HepG2 (cell line): ENCODE data around the gene U2AF1L4. TPM values are rescaled to one million over a fixed set of nuclear protein-coding genes. Genes with fewer than 3 reads are reported as not detected.

Source experiments
- CENPX ChIP-seq: sonication (generic); formaldehyde crosslinking; IDR thresholded peaks from 2 replicates; pipeline ENCODE4 v1.9.0; 2021; ENCODE audit warnings: mild to moderate bottlenecking, missing genetic modification reagents, moderate library complexity
- CHD4 ChIP-seq: fragments of 200-600 bp; sonication (generic); IDR thresholded peaks from 2 replicates; pipeline ENCODE4 v1.7.0; 2017; ENCODE audit warnings: mild to moderate bottlenecking, low read length, borderline replicate concordance
- CSRNP1 ChIP-seq: sonication (generic); formaldehyde crosslinking; IDR thresholded peaks from 2 replicates; pipeline ENCODE4 v1.8.1; 2023; ENCODE audit warnings: mild to moderate bottlenecking, missing genetic modification reagents
- DRAP1 ChIP-seq: IDR thresholded peaks from 2 replicates; pipeline ENCODE4 v1.6.1; 2016; ENCODE audit warnings: missing genetic modification reagents, missing compliant biosample characterization
- ETV6 ChIP-seq: sonication (generic); formaldehyde crosslinking; conservative IDR thresholded peaks from 2 replicates; pipeline ENCODE4 v1.4.0; 2020; ENCODE audit warnings: missing genetic modification reagents
- GMEB2 ChIP-seq: IDR thresholded peaks from 2 replicates; pipeline ENCODE4 v1.6.1; 2016; ENCODE audit warnings: missing biosample characterization, missing genetic modification reagents, low read depth
- HMGA1 ChIP-seq: sonication (generic); formaldehyde crosslinking; conservative IDR thresholded peaks from 2 replicates; pipeline ENCODE4 v1.4.0; 2020; ENCODE audit warnings: missing genetic modification reagents
- IKZF5 ChIP-seq: IDR thresholded peaks from 2 replicates; pipeline ENCODE4 v1.6.1; 2018; ENCODE audit warnings: missing genetic modification reagents, mild to moderate bottlenecking, missing compliant biosample characterization
- KDM3A ChIP-seq: IDR thresholded peaks from 2 replicates; pipeline ENCODE4 v1.6.1; 2018; ENCODE audit warnings: low read depth, missing compliant biosample characterization
- MED8 ChIP-seq: sonication (generic); formaldehyde crosslinking; IDR thresholded peaks from 2 replicates; pipeline ENCODE4 v1.8.1; 2023; ENCODE audit warnings: mild to moderate bottlenecking, missing genetic modification reagents; ENCODE audit not compliant: insufficient replicate concordance
- NCOA2 ChIP-seq: sonication (generic); formaldehyde crosslinking; IDR thresholded peaks from 2 replicates; pipeline ENCODE4 v1.8.0; 2022; ENCODE audit warnings: inconsistent platforms
- NR1H2 ChIP-seq: sonication (generic); formaldehyde crosslinking; IDR thresholded peaks from 2 replicates; pipeline ENCODE4 v1.8.1; 2022; ENCODE audit warnings: low read depth, missing genetic modification reagents, borderline replicate concordance
- RCOR2 ChIP-seq: IDR thresholded peaks from 2 replicates; pipeline ENCODE4 v1.6.1; 2016; ENCODE audit warnings: missing biosample characterization, missing genetic modification reagents
- TGIF2 ChIP-seq: IDR thresholded peaks from 2 replicates; pipeline ENCODE4 v1.6.1; 2016; ENCODE audit warnings: control low read depth, missing compliant biosample characterization
- ZKSCAN5 ChIP-seq: sonication (generic); formaldehyde crosslinking; IDR thresholded peaks from 2 replicates; pipeline ENCODE4 v1.5.1; 2020; ENCODE audit warnings: mild to moderate bottlenecking, missing genetic modification reagents
- ZNF224 ChIP-seq: sonication (generic); formaldehyde crosslinking; IDR thresholded peaks from 2 replicates; pipeline ENCODE4 v1.5.0; 2020; ENCODE audit warnings: mild to moderate bottlenecking, missing genetic modification reagents
- ZNF503 ChIP-seq: sonication (generic); formaldehyde crosslinking; IDR thresholded peaks from 2 replicates; pipeline ENCODE4 v1.4.0; 2020; ENCODE audit warnings: missing genetic modification reagents
- ZXDC ChIP-seq: sonication (generic); formaldehyde crosslinking; IDR thresholded peaks from 2 replicates; pipeline ENCODE4 v1.5.0; 2020; ENCODE audit warnings: mild to moderate bottlenecking, missing genetic modification reagents
- polyA plus RNA-seq, 8 experiments: library from polyadenylated mRNA; depleted of rRNA in 3 of 8; stranded (reverse) in 7 of 8; unstranded in 1 of 8; fragments of >200 nt; fragmentation: Illumina TruSeq in 4 of 8; extraction: Trizol in 4 of 8; gene quantifications; 2 replicates each; pipeline versions ENCODE4 v1.2.1 to v1.2.3, GENCODE V29; 2011 to 2016; ENCODE audit warnings: low read depth in 4 of 8, missing spikeins in 1 of 8, mixed read lengths in 1 of 8; ENCODE audit not compliant: insufficient read depth in 1 of 8
- total RNA-seq, 5 experiments: library from RNA; depleted of rRNA; stranded (reverse); fragments of >200 nt; fragmentation: Illumina TruSeq; extraction: Trizol; gene quantifications; 2 replicates each; pipeline ENCODE4 v1.2.3, GENCODE V29; 2016; ENCODE audit warnings: low read depth in 1 of 5

U2AF1L4 gene
- total and polyA plus RNA-seq, 2 of the 13 experiments (the other 11 are each of a cell fraction or from before 2014, with no cell fraction given), result 7.9 to 15.4 TPM

- TF ChIP-seq CSRNP1 (CRISPR knock-in tag), result peak; percentile 42; the same call in 1 of the 2 replicates
- TF ChIP-seq KDM3A, result no peak
- TF ChIP-seq ZNF503 (CRISPR knock-in tag), result no peak
- no peak for TF ChIP-seq GMEB2 (CRISPR knock-in tag)
- TF ChIP-seq MED8 (CRISPR knock-in tag), result peak; percentile 36
- TF ChIP-seq ZKSCAN5 (CRISPR knock-in tag), result no peak
- TF ChIP-seq CHD4, result no peak
- TF ChIP-seq HMGA1 (CRISPR knock-in tag), result no peak
- no peak for TF ChIP-seq RCOR2 (CRISPR knock-in tag)
- no peak for TF ChIP-seq CENPX (CRISPR knock-in tag)
- TF ChIP-seq DRAP1 (CRISPR knock-in tag), result peak; percentile 100
- peak; percentile 86; the same call in 1 of the 2 replicates for TF ChIP-seq ZNF224
- no peak for TF ChIP-seq NR1H2 (CRISPR knock-in tag)
- TF ChIP-seq TGIF2 (CRISPR knock-in tag), result peak; percentile 44; the same call in 1 of the 2 replicates
- TF ChIP-seq ZXDC, result no peak
- peak; percentile 78 for TF ChIP-seq IKZF5 (CRISPR knock-in tag)
- TF ChIP-seq NCOA2, result peak; percentile 56
- no peak for TF ChIP-seq ETV6 (CRISPR knock-in tag)
Measured at GRCh38 chr19:35740423-35741202, 4.6 kb downstream of the U2AF1L4 start (continued).
